ENCODE results near the gene ACSL4. TPM values are rescaled to one million over a fixed set of nuclear protein-coding genes. Genes with fewer than 3 reads are reported as not detected.

ACSL4 gene
- total and polyA plus RNA-seq, 2 donors = 19.3 to 29.7 TPM

DNA sequence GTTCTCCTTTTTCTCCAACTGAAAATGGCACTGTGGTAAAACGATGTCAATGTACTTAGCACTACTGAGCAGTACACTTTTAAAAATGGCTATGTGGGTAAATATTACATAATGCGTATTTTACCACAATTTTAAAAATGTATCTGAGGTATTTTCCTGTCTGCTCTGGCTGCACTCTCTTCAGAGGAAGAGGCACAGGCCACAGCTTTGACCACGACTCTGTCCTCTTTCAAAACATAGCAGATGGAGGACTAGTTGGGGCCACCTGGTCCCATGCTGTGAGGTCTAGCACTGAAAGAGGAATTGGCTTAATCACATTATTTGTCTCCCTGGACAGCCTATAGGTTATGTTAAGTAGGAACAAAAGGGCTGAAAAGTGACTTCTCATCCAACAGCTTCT, 113.3 kb downstream of the ACSL4 start:
- WGBS = 25% methylated on average over 3 of the region's 3 CpGs
- no peak for DNase-seq (ENCODE audit: low read depth in 6 of 9, low spot score in 9 of 9)
- peaks cover 0 to 5% of the 10 kb centered on the region in 2 donors for H3K27me3 ChIP-seq (ENCODE audit: control insufficient read depth in 2 of 2, insufficient read depth in 1 of 2, low read length in 1 of 2)
- H3K4me3 ChIP-seq (ENCODE audit: low read length in 2 of 2) = no peak overlapping the region
- H3K9me3 ChIP-seq (ENCODE audit: control insufficient read depth in 2 of 2, insufficient read depth in 1 of 2, low read length in 1 of 2) = no peaks in the 10 kb centered on the region
- no peak overlapping the region for H3K27ac ChIP-seq (ENCODE audit: low read depth in 1 of 2, low read length in 1 of 2)
- H3K4me1 ChIP-seq (ENCODE audit: control insufficient read depth in 2 of 2, insufficient read depth in 2 of 2, low read length in 2 of 2) = no peaks in the 10 kb centered on the region
- H3K36me3 ChIP-seq (ENCODE audit: control insufficient read depth in 2 of 2, insufficient read depth in 2 of 2, low read length in 1 of 2) = no peaks in the 10 kb centered on the region

DNA sequence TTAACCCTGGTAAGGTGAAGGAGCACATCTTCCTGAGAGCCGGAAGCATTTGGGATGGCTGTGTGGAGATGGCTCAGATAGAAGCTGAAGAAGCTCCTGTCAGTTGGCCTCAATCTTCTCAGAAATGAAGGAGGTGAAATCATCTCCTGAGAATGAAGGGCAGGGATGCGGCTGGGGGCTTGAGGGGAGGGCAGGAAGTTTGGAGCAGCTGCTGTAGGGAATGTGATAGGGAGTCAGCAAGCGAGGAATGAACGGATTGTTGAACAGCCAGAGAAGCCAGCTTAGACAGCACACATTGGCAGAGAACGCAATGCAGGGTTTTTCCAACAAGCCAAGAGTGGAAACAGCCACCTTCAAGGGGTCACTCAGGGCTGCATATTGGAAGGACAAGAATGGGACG, 118.1 kb downstream of the ACSL4 start:
- DNase-seq (ENCODE audit: low read depth in 6 of 9, low spot score in 9 of 9) = no peak
- no peaks in the 10 kb centered on the region for H3K9me3 ChIP-seq (ENCODE audit: control insufficient read depth in 2 of 2, insufficient read depth in 1 of 2, low read length in 1 of 2)
- WGBS = 94% methylated on average over 6 of the region's 6 CpGs
- no peak overlapping the region for H3K4me3 ChIP-seq (ENCODE audit: low read length in 2 of 2)
- no peaks in the 10 kb centered on the region for H3K4me1 ChIP-seq (ENCODE audit: control insufficient read depth in 2 of 2, insufficient read depth in 2 of 2, low read length in 2 of 2)
- no peaks in the 10 kb centered on the region for H3K36me3 ChIP-seq (ENCODE audit: control insufficient read depth in 2 of 2, insufficient read depth in 2 of 2, low read length in 1 of 2)
- no peaks in the 10 kb centered on the region for H3K27me3 ChIP-seq (ENCODE audit: control insufficient read depth in 2 of 2, insufficient read depth in 1 of 2, low read length in 1 of 2)
- H3K27ac ChIP-seq (ENCODE audit: low read depth in 1 of 2, low read length in 1 of 2) = no peak overlapping the region

DNA sequence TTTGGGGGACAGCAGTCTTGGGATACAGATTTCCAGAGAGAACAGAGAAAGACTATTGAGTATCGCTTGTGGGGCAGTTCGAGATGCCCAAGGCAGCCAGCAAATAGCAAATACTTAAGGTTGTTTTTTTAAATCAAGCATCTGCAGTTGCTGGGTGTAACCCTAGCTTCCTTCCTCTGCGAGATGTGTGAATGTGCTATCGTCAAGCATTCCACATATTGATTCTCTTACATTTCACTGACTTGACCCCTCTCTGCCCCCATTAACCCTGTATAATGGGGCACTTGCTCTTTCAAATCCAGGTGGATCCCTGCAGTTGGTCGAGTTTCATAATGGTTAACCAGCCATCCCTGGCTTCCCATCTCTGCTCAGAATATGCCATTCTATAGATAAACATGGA, 131.6 kb downstream of the ACSL4 start:
- Histone ChIP-seq H3K4me1 (ENCODE audit: control insufficient read depth in 2 of 2, insufficient read depth in 2 of 2, low read length in 2 of 2) (no peaks in the 10 kb centered on the region), H3K36me3 (ENCODE audit: control insufficient read depth in 2 of 2, insufficient read depth in 2 of 2, low read length in 1 of 2) (no peaks in the 10 kb centered on the region), H3K4me3 (ENCODE audit: low read length in 2 of 2) (no peak overlapping the region), H3K27ac (ENCODE audit: low read depth in 1 of 2, low read length in 1 of 2) (no peak overlapping the region), H3K9me3 (ENCODE audit: control insufficient read depth in 2 of 2, insufficient read depth in 1 of 2, low read length in 1 of 2) (no peaks in the 10 kb centered on the region), H3K27me3 (ENCODE audit: control insufficient read depth in 2 of 2, insufficient read depth in 1 of 2, low read length in 1 of 2) (peaks cover 0 to 6% of the 10 kb centered on the region in 2 donors)
- no peak for DNase-seq (ENCODE audit: low read depth in 6 of 9, low spot score in 9 of 9)
- 68% methylated on average over 5 of the region's 5 CpGs for WGBS

DNA sequence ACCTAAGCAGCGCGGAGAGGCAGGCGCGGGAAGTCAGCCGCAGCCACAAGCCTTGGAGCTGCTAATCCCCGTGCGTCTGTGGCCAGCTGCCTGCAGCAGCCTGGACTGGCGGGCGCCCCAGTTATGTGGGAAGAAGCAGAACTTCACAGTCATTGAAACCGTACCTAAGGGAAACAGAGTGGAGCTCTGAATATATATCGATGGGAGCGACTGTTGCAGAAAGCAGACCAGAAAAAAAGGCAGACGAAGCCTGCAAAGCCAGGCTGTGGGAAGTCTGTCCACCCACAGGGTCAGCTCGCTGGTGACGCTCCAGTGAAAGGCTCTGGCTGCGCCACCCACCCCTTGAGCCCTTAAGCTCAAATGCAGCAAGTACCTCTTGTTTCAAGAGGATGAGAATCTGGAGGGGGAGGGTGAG, 132.8 kb downstream of the ACSL4 start:
- Histone ChIP-seq H3K27ac (ENCODE audit: low read depth in 1 of 2, low read length in 1 of 2) (no peak overlapping the region), H3K9me3 (ENCODE audit: control insufficient read depth in 2 of 2, insufficient read depth in 1 of 2, low read length in 1 of 2) (no peaks in the 10 kb centered on the region), H3K27me3 (ENCODE audit: control insufficient read depth in 2 of 2, insufficient read depth in 1 of 2, low read length in 1 of 2) (peaks cover 0 to 6% of the 10 kb centered on the region in 2 donors), H3K4me1 (ENCODE audit: control insufficient read depth in 2 of 2, insufficient read depth in 2 of 2, low read length in 2 of 2) (no peaks in the 10 kb centered on the region), H3K4me3 (ENCODE audit: low read length in 2 of 2) (no peak overlapping the region), H3K36me3 (ENCODE audit: control insufficient read depth in 2 of 2, insufficient read depth in 2 of 2, low read length in 1 of 2) (no peaks in the 10 kb centered on the region)
- WGBS = 12% methylated on average over 16 of the region's 16 CpGs
- DNase-seq (ENCODE audit: low read depth in 6 of 9, low spot score in 9 of 9) = no peak

DNA sequence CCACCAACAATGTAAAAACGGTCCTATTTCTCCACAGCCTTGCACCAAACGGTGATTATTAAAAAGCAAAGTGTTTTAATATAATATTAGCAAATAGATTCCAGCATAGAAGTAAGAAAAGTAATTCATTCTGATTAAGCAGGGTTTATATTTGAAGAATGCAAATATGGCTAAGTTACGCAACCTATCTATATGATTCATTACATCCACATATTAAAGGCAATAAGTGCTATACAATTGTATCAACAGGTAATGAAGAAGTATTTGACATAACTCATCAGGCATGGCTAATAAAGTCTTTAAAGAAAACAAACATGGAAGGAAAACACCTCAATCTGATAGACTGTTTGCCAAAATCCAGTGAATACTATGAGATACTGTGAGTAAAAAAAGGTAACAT, 137.0 kb downstream of the ACSL4 start:
- WGBS = 97% methylated on average over 3 of the region's 3 CpGs
- Histone ChIP-seq H3K27me3 (ENCODE audit: control insufficient read depth in 2 of 2, insufficient read depth in 1 of 2, low read length in 1 of 2) (peaks cover 0 to 6% of the 10 kb centered on the region in 2 donors), H3K4me3 (ENCODE audit: low read length in 2 of 2) (no peak overlapping the region), H3K27ac (ENCODE audit: low read depth in 1 of 2, low read length in 1 of 2) (no peak overlapping the region), H3K36me3 (ENCODE audit: control insufficient read depth in 2 of 2, insufficient read depth in 2 of 2, low read length in 1 of 2) (no peaks in the 10 kb centered on the region), H3K4me1 (ENCODE audit: control insufficient read depth in 2 of 2, insufficient read depth in 2 of 2, low read length in 2 of 2) (no peaks in the 10 kb centered on the region), H3K9me3 (ENCODE audit: control insufficient read depth in 2 of 2, insufficient read depth in 1 of 2, low read length in 1 of 2) (no peaks in the 10 kb centered on the region)
- no peak for DNase-seq (ENCODE audit: low read depth in 6 of 9, low spot score in 9 of 9)

Other genes with a start within 250 kb of the ACSL4 start
- gene NXT2, start 196.4 kb downstream of the ACSL4 start, total RNA-seq = 14.9 TPM
- 12.9 TPM for gene NXT2, start 196.4 kb downstream of the ACSL4 start, polyA plus RNA-seq
- 10.3 TPM for gene KCNE5, start 108.1 kb downstream of the ACSL4 start, total RNA-seq
- gene KCNE5, start 108.1 kb downstream of the ACSL4 start, polyA plus RNA-seq = 0.34 TPM